SK-N-SH (cell line): ENCODE data around the gene TRMT44. TPM values are rescaled to one million over a fixed set of nuclear protein-coding genes. Genes with fewer than 3 reads are reported as not detected.

Experiments
- CTCF ChIA-PET: fragments of 300-600, 350-600 bp; formaldehyde crosslinking; extraction: SDS; loops from one replicate; lab custom pipeline; 2021; lab: Yijun Ruan, JAX
- POLR2A ChIA-PET: fragments of 350-600 bp; sonication (Branson Sonifier 250); formaldehyde crosslinking; extraction: SDS; loops from one replicate; lab custom pipeline; 2020; ENCODE audit warnings: antibody characterized with exemption, inconsistent platforms; lab: Yijun Ruan, JAX
- DNase-seq: peaks from one replicate; pipeline ENCODE4 v3.0.0; 2012
- H2AFZ ChIP-seq: fragments of 200-600 bp; sonication (generic); 2 replicates; pipeline ENCODE4 v1.8.1; 2016; ENCODE audit warnings: antibody characterized with exemption, mild to moderate bottlenecking, low read depth
- H3F3A ChIP-seq: fragments of 200-600 bp; sonication (generic); replicated peaks from 2 replicates; pipeline ENCODE3; 2016; ENCODE audit warnings: antibody characterized with exemption, mild to moderate bottlenecking; ENCODE audit not compliant: insufficient read depth
- H3K27ac ChIP-seq, 2 experiments: fragments of 200-500 bp in 1 of 2; fragments of 200-600 bp in 1 of 2; sonication (Bioruptor generic) in 1 of 2; sonication (generic), shearing (Covaris generic) in 1 of 2; 2 replicates each; pipeline versions ENCODE4 v1.5.1 to v1.6.1; 2014 to 2016; ENCODE audit warnings: low read depth in 2 of 2, inconsistent platforms in 1 of 2, low read length in 1 of 2, mild to moderate bottlenecking in 1 of 2, mixed read lengths in 1 of 2
- H3K27me3 ChIP-seq: fragments of 200-600 bp; sonication (generic), shearing (Covaris generic); 2 replicates; pipeline ENCODE4 v1.6.1; 2016; ENCODE audit warnings: mixed run types; ENCODE audit not compliant: insufficient read depth
- H3K36me3 ChIP-seq, 2 experiments: fragments of 200-500 bp in 1 of 2; fragments of 200-600 bp in 1 of 2; sonication (Bioruptor generic) in 1 of 2; sonication (generic) in 1 of 2; replicated peaks in 1 of 2; 2 replicates each; pipeline versions ENCODE3 to v1.5.1; 2014 to 2016; ENCODE audit warnings: low read length in 1 of 2, mild to moderate bottlenecking in 1 of 2; ENCODE audit not compliant: insufficient read depth in 2 of 2, control insufficient read depth in 1 of 2
- H3K4me1 ChIP-seq, 2 experiments: fragments of 200-500 bp in 1 of 2; fragments of 200-600 bp in 1 of 2; sonication (Bioruptor generic) in 1 of 2; sonication (generic), shearing (Covaris generic) in 1 of 2; 2 replicates each; pipeline versions ENCODE4 v1.5.1 to v1.6.1; 2014 to 2016; ENCODE audit warnings: low read depth in 1 of 2, low read length in 1 of 2, mixed run types in 1 of 2; ENCODE audit not compliant: insufficient read depth in 2 of 2, control insufficient read depth in 1 of 2
- H3K4me2 ChIP-seq: fragments of 200-600 bp; sonication (generic), shearing (Covaris generic); 2 replicates; pipeline ENCODE4 v1.6.1; 2017; ENCODE audit warnings: mixed run types
- H3K4me3 ChIP-seq, 2 experiments: fragments of 200-500 bp in 1 of 2; fragments of 200-600 bp in 1 of 2; sonication (Bioruptor generic) in 1 of 2; sonication (generic), shearing (Covaris generic) in 1 of 2; 2 replicates each; pipeline versions ENCODE4 v1.5.1 to v1.8.1; 2014 to 2016; ENCODE audit warnings: low read depth in 2 of 2, inconsistent platforms in 1 of 2, low read length in 1 of 2, mild to moderate bottlenecking in 1 of 2, mixed read lengths in 1 of 2, moderate library complexity in 1 of 2
- H3K79me2 ChIP-seq: fragments of 200-600 bp; sonication (generic); 2 replicates; pipeline ENCODE4 v1.8.1; 2017; ENCODE audit warnings: mild to moderate bottlenecking; ENCODE audit not compliant: insufficient read depth
- H3K9ac ChIP-seq: fragments of 200-600 bp; sonication (generic); 2 replicates; pipeline ENCODE4 v1.6.1; 2017; ENCODE audit warnings: mixed run types
- H3K9me2 ChIP-seq: fragments of 200-600 bp; sonication (generic); 2 replicates; pipeline ENCODE4 v1.6.1; 2017; ENCODE audit warnings: mixed run types
- H3K9me3 ChIP-seq: fragments of 200-600 bp; sonication (generic); 2 replicates; pipeline ENCODE4 v1.6.1; 2017; ENCODE audit warnings: mixed run types, mild to moderate bottlenecking, moderate library complexity
- H4K20me1 ChIP-seq: fragments of 200-600 bp; sonication (generic); 2 replicates; pipeline ENCODE4 v1.6.1; 2017; ENCODE audit warnings: mild to moderate bottlenecking, mixed run types; ENCODE audit not compliant: insufficient read depth
- ELF1 ChIP-seq: IDR thresholded peaks from 2 replicates; pipeline ENCODE4 v1.4.0; 2012
- EP300 ChIP-seq, 2 experiments: IDR thresholded peaks; 2 replicates each; pipeline versions ENCODE4 v1.4.0 to v1.6.1; 2012; ENCODE audit warnings: borderline replicate concordance in 1 of 2, low read depth in 1 of 2, low read length in 1 of 2
- EZH2phosphoT487 ChIP-seq: fragments of 200-600 bp; sonication (generic); IDR thresholded peaks from 2 replicates; pipeline ENCODE4 v1.6.1; 2017; ENCODE audit warnings: low read depth, mixed run types, mild to moderate bottlenecking, antibody characterized with exemption, moderate library complexity, borderline replicate concordance
- FOSL2 ChIP-seq: IDR thresholded peaks from 2 replicates; pipeline ENCODE4 v1.4.0; 2012; ENCODE audit warnings: low read depth, mild to moderate bottlenecking, moderate library complexity, borderline replicate concordance
- GABPA ChIP-seq: IDR thresholded peaks from 2 replicates; pipeline ENCODE4 v1.4.0; 2012; ENCODE audit warnings: low read depth, mild to moderate bottlenecking
- GATA2 ChIP-seq: sonication (generic); formaldehyde crosslinking; IDR thresholded peaks from 2 replicates; pipeline ENCODE4 v1.5.0; 2020; ENCODE audit warnings: mild to moderate bottlenecking, missing genetic modification reagents
- IRF3 ChIP-seq: fragments of 150-350 bp; IDR thresholded peaks from 2 replicates; pipeline ENCODE4 v1.6.1; 2016; ENCODE audit warnings: mild to moderate bottlenecking, low read depth, low read length
- JUND ChIP-seq: IDR thresholded peaks from 2 replicates; pipeline ENCODE4 v1.4.0; 2012
- MAX ChIP-seq: IDR thresholded peaks from 2 replicates; pipeline ENCODE4 v1.4.0; 2012; ENCODE audit warnings: low read depth
- MXI1 ChIP-seq: IDR thresholded peaks from 2 replicates; pipeline ENCODE4 v1.6.1; 2012; ENCODE audit warnings: mild to moderate bottlenecking, low read depth, low read length, improper control_type of control experiment
- NRF1 ChIP-seq: IDR thresholded peaks from 2 replicates; pipeline ENCODE4 v1.6.1; 2012; ENCODE audit warnings: low read depth, mild to moderate bottlenecking, low read length
- PBX3 ChIP-seq: IDR thresholded peaks from 2 replicates; pipeline ENCODE4; 2012
- POLR2AphosphoS5 ChIP-seq: IDR thresholded peaks from 2 replicates; pipeline ENCODE4 v1.6.1; 2012; ENCODE audit warnings: low read depth, low read length
- RAD21 ChIP-seq: IDR thresholded peaks from 2 replicates; pipeline ENCODE4 v1.6.1; 2012; ENCODE audit warnings: mild to moderate bottlenecking, low read length
- RXRA ChIP-seq: IDR thresholded peaks from 2 replicates; pipeline ENCODE4 v1.4.0; 2012; ENCODE audit warnings: low read depth, mild to moderate bottlenecking, borderline replicate concordance
- SIN3A ChIP-seq: IDR thresholded peaks from 2 replicates; pipeline ENCODE4 v1.6.1; 2012; ENCODE audit warnings: low read depth, mild to moderate bottlenecking, low read length, moderate library complexity, borderline replicate concordance
- TEAD4 ChIP-seq: IDR thresholded peaks from 2 replicates; pipeline ENCODE4 v1.4.0; 2012; ENCODE audit warnings: mild to moderate bottlenecking, borderline replicate concordance; ENCODE audit not compliant: insufficient read depth
- WGBS: methylation state at CpG from one replicate; pipeline ENCODE4 v1.1.6; 2017; ENCODE audit warnings: low lambda C conversion rate; 5-methylcytosine and 5-hydroxymethylcytosine counted together
- polyA plus RNA-seq, 3 experiments: library from polyadenylated mRNA; depleted of rRNA; stranded (reverse); fragments of >200 nt; gene quantifications; 2 replicates each; pipeline ENCODE4 v1.2.3, GENCODE V29; 2012

Gene TRMT44
- polyA plus RNA-seq, 1 of the 3 experiments (the other 2 are of a cell fraction), result 6.0 TPM

- 89% methylated on average over 12 of the region's 16 CpGs for WGBS
- Histone ChIP-seq H2AFZ (no peak overlapping the region), H3K4me2 (no peak overlapping the region), H3K27me3 (no peaks in the 10 kb centered on the region), H3K9ac (no peak overlapping the region), H3F3A (no peaks in the 10 kb centered on the region), H3K79me2 (no peaks in the 10 kb centered on the region), H3K4me1 (no peaks in the 10 kb centered on the region), H3K9me3 (no peaks in the 10 kb centered on the region), H3K9me2 (no peaks in the 10 kb centered on the region), H3K4me3 (no peak overlapping the region), H3K27ac (no peak overlapping the region), H4K20me1 (no peaks in the 10 kb centered on the region), H3K36me3 (peaks cover 0 to 6% of the 10 kb centered on the region in 2 experiments)
- CTCF ChIA-PET, result interaction anchor here (1.5 to 1.6 kb wide), 2 partner anchors 8 to 109 kb away, joined by 3 to 12 read pairs; no protein-coding TSS in a partner anchor
- no peak for TF ChIP-seq IRF3
- TF ChIP-seq MAX, result no peak
- TF ChIP-seq SIN3A, result no peak
- no peak for TF ChIP-seq MXI1
- TF ChIP-seq JUND, result no peak
- TF ChIP-seq RAD21, result no peak
- TF ChIP-seq EZH2phosphoT487, result no peak
- no peak for TF ChIP-seq GABPA
- TF ChIP-seq PBX3, result no peak
- no peak for TF ChIP-seq NRF1
- no peak for TF ChIP-seq POLR2AphosphoS5
- POLR2A ChIA-PET, result no interaction called here
- peak; percentile 20 for DNase-seq
These were observed 36.6 kb downstream of the TRMT44 start for GRCh38 chr4:8477095-8477635.

DNA sequence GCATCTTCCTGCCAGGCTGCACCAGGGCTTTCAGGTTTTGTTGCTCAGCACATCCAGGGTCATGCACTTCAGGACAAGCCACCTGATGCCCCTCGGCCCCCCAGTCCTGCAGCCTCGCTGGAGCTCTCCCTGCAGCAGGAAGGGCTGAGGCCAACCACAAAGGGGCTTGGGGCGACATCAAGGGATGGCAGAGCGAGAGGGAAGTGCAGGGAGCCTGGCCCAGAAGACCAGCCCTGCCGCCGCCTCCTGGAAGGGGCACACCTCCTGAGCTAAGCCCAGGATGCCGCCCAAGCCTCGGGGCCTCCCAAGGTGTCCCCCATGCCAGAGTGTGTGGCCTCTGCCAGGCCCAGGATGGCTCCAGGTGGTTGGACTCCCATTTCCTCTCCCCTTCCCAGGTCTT, 37.1 kb downstream of the TRMT44 start:
- 90% methylated on average over 4 of the region's 8 CpGs for WGBS
- Histone ChIP-seq H3K4me2 (no peak overlapping the region), H3K36me3 (peaks cover 0 to 6% of the 10 kb centered on the region in 2 experiments), H3K9me2 (no peaks in the 10 kb centered on the region), H3K27me3 (no peaks in the 10 kb centered on the region), H2AFZ (no peak overlapping the region), H3K9ac (no peak overlapping the region), H3K79me2 (no peaks in the 10 kb centered on the region), H3K4me3 (no peak overlapping the region), H3K4me1 (no peaks in the 10 kb centered on the region), H3K27ac (no peak overlapping the region), H4K20me1 (no peaks in the 10 kb centered on the region), H3K9me3 (no peaks in the 10 kb centered on the region), H3F3A (no peaks in the 10 kb centered on the region)
- no peak for DNase-seq
- CTCF ChIA-PET, result interaction anchor here (1.5 to 1.6 kb wide), 2 partner anchors 9 to 109 kb away, joined by 3 to 12 read pairs; no protein-coding TSS in a partner anchor
- POLR2A ChIA-PET, result no interaction called here
- TF ChIP-seq FOSL2 (no peak), TEAD4 (no peak), SIN3A (no peak), GATA2 (CRISPR knock-in tag) (no peak), MAX (no peak), RXRA (no peak), EP300 (IDR thresholded peaks at IDR 0.05; ENCODE audit: borderline replicate concordance in 1 of 2, low read depth in 1 of 2, low read length in 1 of 2) (no peak), ELF1 (no peak)
